Vein endothelial cell (primary cell): ENCODE results near the gene TCEAL2. TPM values are rescaled to one million over a fixed set of nuclear protein-coding genes. Genes with fewer than 3 reads are reported as not detected.

Experiments
- total RNA-seq: library from RNA; depleted of rRNA; stranded (reverse); fragments of >200 nt; gene quantifications from 2 replicates; pipeline ENCODE4 v1.2.3, GENCODE V29; 2012

Gene TCEAL2
- total RNA-seq = not detected in 2 replicates

GRCh38 chrX:102125436-102125835 is at the start of gene TCEAL2:
TSS of gene TCEAL2 (plus strand) at chrX:102125679. CDS start at chrX:102126831, 1,152 bp downstream.

DNA sequence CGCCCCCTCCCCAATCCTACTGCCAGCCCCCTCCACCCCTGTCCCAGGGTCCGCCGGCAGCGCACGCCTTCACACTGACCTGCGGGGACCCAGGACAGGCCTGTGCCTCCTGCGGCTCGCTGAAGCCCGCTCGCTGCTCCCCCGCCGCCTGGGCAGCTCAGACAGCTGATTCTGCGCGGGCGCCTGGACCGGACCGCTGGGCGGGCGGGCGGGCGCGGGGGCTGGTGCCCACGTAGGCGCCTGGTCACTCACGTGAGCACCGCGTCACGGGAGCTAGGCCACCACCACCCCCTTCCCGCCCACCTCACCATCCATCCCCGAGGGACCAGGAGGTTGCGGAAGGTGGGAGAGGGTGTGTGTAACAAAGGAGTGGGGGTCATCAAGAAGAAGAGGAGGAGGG is 16.8 kb downstream of the TCEAL2 start, which contains the start of gene TCEAL6:
Gene TCEAL6 (minus strand): TSS at position 208 of the 400 bp plus-strand sequence.

DNA sequence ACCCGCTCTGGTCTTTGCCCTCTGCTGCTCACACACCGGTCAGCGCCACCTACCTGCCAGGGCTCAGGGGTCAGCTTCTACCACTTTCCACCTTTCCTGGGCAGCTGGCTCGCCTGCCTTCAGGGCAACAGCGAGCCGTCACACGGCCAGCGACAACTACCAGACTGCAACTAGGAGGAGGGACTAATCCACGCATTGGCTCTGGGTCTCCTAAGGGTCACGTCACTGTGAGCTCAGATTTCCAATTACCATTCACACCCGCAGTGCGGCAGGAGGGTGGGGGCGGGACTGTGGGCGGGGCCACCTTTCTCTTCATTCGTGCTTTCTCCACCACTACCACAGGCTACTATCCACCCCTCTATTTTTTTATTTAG is 30.3 kb downstream of the TCEAL2 start, which contains the start of gene BEX5:
Gene BEX5 (minus strand): TSS at position 172 of the 374 bp plus-strand sequence. CDS start 1,712 bp downstream, outside the sequence.

Other genes starting within 250 kb of the TCEAL2 start
- 2.4 and 2.9 TPM in 2 replicates for gene ZMAT1, start 193.7 kb upstream of the TCEAL2 start, total RNA-seq
- not detected in 2 replicates for gene TCEAL6, start 16.8 kb downstream of the TCEAL2 start, total RNA-seq
- gene BEX5, start 30.3 kb downstream of the TCEAL2 start, total RNA-seq = not detected in 2 replicates
- gene TCP11X1, start 89.6 kb downstream of the TCEAL2 start, total RNA-seq = not detected in 2 replicates
- not detected in 2 replicates for gene NXF2, start 121.5 kb downstream of the TCEAL2 start, total RNA-seq